ENCODE data around the gene SMG5. TPM values are rescaled to one million over a fixed set of nuclear protein-coding genes. Genes with fewer than 3 reads are reported as not detected.

SMG5 gene
- total RNA-seq, 1 experiment from 2014 or later: 140 TPM

DNA sequence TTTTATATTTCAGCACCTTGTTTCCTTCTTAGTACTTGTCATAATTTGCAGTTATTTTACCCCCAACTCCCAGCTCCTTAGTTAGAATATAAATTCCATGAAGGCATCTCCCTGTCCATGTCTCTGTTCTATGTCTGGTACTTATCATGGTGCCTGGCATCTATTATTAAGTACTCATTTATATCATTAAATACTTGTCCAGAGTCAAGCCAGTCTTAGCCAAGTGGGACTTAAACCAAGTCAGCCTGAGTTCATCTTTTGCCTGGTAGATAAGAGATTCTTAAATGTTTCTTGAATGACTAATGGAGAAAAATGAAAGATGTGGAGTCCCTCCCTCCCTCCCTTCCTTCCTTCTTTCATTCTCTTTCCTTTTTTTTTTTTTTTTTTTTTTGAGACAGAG lies 79.3 kb downstream of the SMG5 start:
- intact Hi-C loops (cut with micrococcal nuclease): no loop called here
- no peaks in the 10 kb centered on the region for H3K9me3 Mint-ChIP-seq (ENCODE audit: unreplicated experiment)
- H3K27me3 Mint-ChIP-seq (ENCODE audit: insufficient read depth, unreplicated experiment): no peaks in the 10 kb centered on the region
- H3K36me3 Mint-ChIP-seq (ENCODE audit: insufficient read depth, unreplicated experiment): peaks cover 19% of the 10 kb centered on the region
- no peak for TF ChIP-seq CTCF (IDR thresholded peaks at IDR 0.05; ENCODE audit: unreplicated experiment)
- no peak overlapping the region for H3K4me3 Mint-ChIP-seq (ENCODE audit: unreplicated experiment)
- no peaks in the 10 kb centered on the region for H3K4me1 Mint-ChIP-seq (ENCODE audit: insufficient read depth, unreplicated experiment)
- POLR2A ChIA-PET: interaction anchor here (1.1 to 5.3 kb wide), 2 partner anchors 9 to 10 kb away, joined by 3 to 30 read pairs; partner anchors contain the start of genes PMF1 and SLC25A44
- no TSS peak for BruUV-seq (replicated peaks)
- DNase-seq (ENCODE audit: unreplicated experiment): no peak
- CTCF ChIA-PET: interaction anchor here (0.6 to 1.6 kb wide), 4 partner anchors 22 to 112 kb away, joined by 3 to 5 read pairs (median 4); no protein-coding TSS in a partner anchor
- no peak overlapping the region for H3K27ac Mint-ChIP-seq (ENCODE audit: low read depth, unreplicated experiment)

DNA sequence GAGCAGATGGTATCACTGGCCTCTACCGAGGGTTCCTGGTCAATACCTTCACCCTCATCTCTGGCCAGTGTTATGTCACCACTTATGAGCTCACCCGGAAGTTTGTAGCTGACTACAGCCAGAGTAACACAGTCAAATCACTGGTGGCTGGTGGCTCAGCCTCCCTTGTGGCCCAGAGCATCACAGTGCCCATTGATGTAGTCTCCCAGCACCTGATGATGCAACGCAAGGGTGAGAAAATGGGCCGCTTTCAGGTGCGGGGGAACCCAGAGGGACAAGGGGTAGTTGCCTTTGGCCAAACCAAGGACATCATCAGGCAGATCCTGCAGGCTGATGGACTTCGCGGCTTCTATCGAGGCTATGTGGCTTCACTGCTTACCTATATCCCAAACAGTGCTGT lies 82.6 kb downstream of the SMG5 start:
- no peak overlapping the region for H3K27ac Mint-ChIP-seq (ENCODE audit: low read depth, unreplicated experiment)
- no peak overlapping the region for H3K4me3 Mint-ChIP-seq (ENCODE audit: unreplicated experiment)
- CTCF ChIA-PET: no interaction called here
- intact Hi-C loops (cut with micrococcal nuclease): no loop called here
- no peak for TF ChIP-seq CTCF (IDR thresholded peaks at IDR 0.05; ENCODE audit: unreplicated experiment)
- peaks cover 7% of the 10 kb centered on the region for H3K4me1 Mint-ChIP-seq (ENCODE audit: insufficient read depth, unreplicated experiment)
- H3K36me3 Mint-ChIP-seq (ENCODE audit: insufficient read depth, unreplicated experiment): peaks cover 6% of the 10 kb centered on the region
- no peaks in the 10 kb centered on the region for H3K27me3 Mint-ChIP-seq (ENCODE audit: insufficient read depth, unreplicated experiment)
- no TSS peak for BruUV-seq (replicated peaks)
- no peaks in the 10 kb centered on the region for H3K9me3 Mint-ChIP-seq (ENCODE audit: unreplicated experiment)
- POLR2A ChIA-PET: interaction anchor here (5.3 kb wide), 1 partner anchor 12 kb away, joined by 30 read pairs; the partner anchor contains the start of gene PMF1
- DNase-seq (ENCODE audit: unreplicated experiment): no peak

Other genes with a start within 250 kb of the SMG5 start
- gene UBQLN4, start 229.0 kb downstream of the SMG5 start, total RNA-seq (2022): 49.0 and 51.4 TPM in 2 replicates
- 88.1 and 104 TPM in 2 replicates for gene LAMTOR2, start 228.0 kb downstream of the SMG5 start, total RNA-seq (2022)
- 1.6 and 5.5 TPM in 2 replicates for gene RAB25, start 221.7 kb downstream of the SMG5 start, total RNA-seq (2022)
- 0.88 and 0.91 TPM in 2 replicates for gene MEX3A, start 200.4 kb downstream of the SMG5 start, total RNA-seq (2022)
- 620 and 716 TPM in 2 replicates for gene LMNA, start 168.1 kb downstream of the SMG5 start, total RNA-seq (2022)
- gene SEMA4A, start 129.2 kb downstream of the SMG5 start, total RNA-seq (2022): 1.5 and 4.7 TPM in 2 replicates
- 28.7 and 32.3 TPM in 2 replicates for gene SLC25A44, start 88.7 kb downstream of the SMG5 start, total RNA-seq (2022)
- gene PMF1, start 69.8 kb downstream of the SMG5 start, total RNA-seq (2022): 51.0 and 77.7 TPM in 2 replicates
- 1.9 and 2.6 TPM in 2 replicates for gene BGLAP, start 40.6 kb downstream of the SMG5 start, total RNA-seq (2022)
- gene PAQR6, start 34.8 kb downstream of the SMG5 start, total RNA-seq (2022): 21.5 and 29.2 TPM in 2 replicates
- 8.1 and 12.5 TPM in 2 replicates for gene TMEM79, start 1.5 kb upstream of the SMG5 start, total RNA-seq (2022)
- gene GLMP, start 12.9 kb upstream of the SMG5 start, total RNA-seq (2022): 12.9 and 17.5 TPM in 2 replicates
- gene VHLL, start 16.5 kb upstream of the SMG5 start, total RNA-seq (2022): 0.49 TPM in 1 of 2 replicates, not detected in the other
- gene CCT3, start 55.5 kb upstream of the SMG5 start, total RNA-seq (2022): 495 and 574 TPM in 2 replicates
- gene TSACC, start 55.7 kb upstream of the SMG5 start, total RNA-seq (2022): 1.8 and 3.6 TPM in 2 replicates
- not detected in 2 replicates for gene RHBG, start 86.4 kb upstream of the SMG5 start, total RNA-seq (2022)
- gene MEF2D, start 217.9 kb upstream of the SMG5 start, total RNA-seq (2022): 113 and 131 TPM in 2 replicates

Measured in MCF 10A (cell line).